HG03342 (cell line): ENCODE measurements around the gene REX1BD.
A peak's percentile ranks its signal among the peaks of the same experiment; 100 is the strongest.

Experiments
- ATAC-seq: cut with Tn5 transposase; IDR thresholded peaks from one replicate; pipeline ENCODE4 v1.9.1; 2021; ENCODE audit warnings: mild to moderate bottlenecking, moderate library complexity; ENCODE audit not compliant: unreplicated experiment

Gene REX1BD

GRCh38 chr19:18612772-18613588, 24.4 kb downstream of the REX1BD start, which contains the start of gene TMEM59L:
Gene TMEM59L (plus strand): TSS chr19:18612870. CDS start chr19:18612959, 89 bp downstream.
- no peak for ATAC-seq

- ATAC-seq = no peak
Observed at GRCh38 chr19:18613589-18614234, 25.1 kb downstream of the REX1BD start.

- ATAC-seq = no peak
Observed at GRCh38 chr19:18616023-18616422, 27.4 kb downstream of the REX1BD start.

GRCh38 chr19:18617562-18617961, 29.0 kb downstream of the REX1BD start:
- no peak for ATAC-seq

GRCh38 chr19:18618236-18618635, 29.6 kb downstream of the REX1BD start:
- no peak for ATAC-seq

- no peak for ATAC-seq
Observed at GRCh38 chr19:18620311-18620710, 31.7 kb downstream of the REX1BD start.

- ATAC-seq = no peak
Observed at GRCh38 chr19:18620902-18621301, 32.3 kb downstream of the REX1BD start.

GRCh38 chr19:18626906-18627305, 38.3 kb downstream of the REX1BD start:
- no peak for ATAC-seq

- no peak for ATAC-seq
Observed at GRCh38 chr19:18629166-18630088, 40.8 kb downstream of the REX1BD start.

- no peak for ATAC-seq
Observed at GRCh38 chr19:18633321-18633720, 44.7 kb downstream of the REX1BD start.

- no peak for ATAC-seq
Observed at GRCh38 chr19:18634612-18635297, 46.2 kb downstream of the REX1BD start.

GRCh38 chr19:18635831-18636182, 47.2 kb downstream of the REX1BD start:
- ATAC-seq = no peak

- ATAC-seq = peak; percentile 84
Observed at GRCh38 chr19:18636183-18636968, 47.8 kb downstream of the REX1BD start.

- no peak for ATAC-seq
Observed at GRCh38 chr19:18636969-18637629, 48.5 kb downstream of the REX1BD start, which contains the start of gene KLHL26. Gene KLHL26 (plus strand): TSS chr19:18637028. CDS start chr19:18637055, 27 bp downstream.

- no peak for ATAC-seq
Observed at GRCh38 chr19:18637673-18638630, 49.4 kb downstream of the REX1BD start.

- no peak for ATAC-seq
Observed at GRCh38 chr19:18639706-18640243, 51.2 kb downstream of the REX1BD start.
